Measurements from ENCODE around the gene LDLRAD4.

Gene LDLRAD4

DNA sequence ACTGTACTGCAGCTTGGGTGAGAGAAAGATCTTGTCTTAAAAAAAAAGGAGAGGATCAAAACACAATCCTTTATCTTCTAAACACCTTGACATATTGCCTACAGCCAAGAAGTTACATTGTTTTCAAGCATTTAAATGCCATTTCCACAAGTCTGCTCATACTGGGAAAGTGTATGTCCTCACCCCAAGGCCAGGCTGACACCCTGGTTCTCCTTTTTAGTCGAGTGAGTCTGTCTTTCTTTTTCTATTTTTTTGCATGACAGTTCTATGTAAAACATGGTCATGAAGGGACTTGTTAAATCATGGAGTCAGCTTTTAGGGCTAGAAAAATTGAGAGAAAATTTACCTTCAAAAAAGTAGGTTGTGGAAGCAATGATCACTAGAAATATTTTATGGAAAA lies 274.5 kb downstream of the LDLRAD4 start:
- TF ChIP-seq, protein P1, sequence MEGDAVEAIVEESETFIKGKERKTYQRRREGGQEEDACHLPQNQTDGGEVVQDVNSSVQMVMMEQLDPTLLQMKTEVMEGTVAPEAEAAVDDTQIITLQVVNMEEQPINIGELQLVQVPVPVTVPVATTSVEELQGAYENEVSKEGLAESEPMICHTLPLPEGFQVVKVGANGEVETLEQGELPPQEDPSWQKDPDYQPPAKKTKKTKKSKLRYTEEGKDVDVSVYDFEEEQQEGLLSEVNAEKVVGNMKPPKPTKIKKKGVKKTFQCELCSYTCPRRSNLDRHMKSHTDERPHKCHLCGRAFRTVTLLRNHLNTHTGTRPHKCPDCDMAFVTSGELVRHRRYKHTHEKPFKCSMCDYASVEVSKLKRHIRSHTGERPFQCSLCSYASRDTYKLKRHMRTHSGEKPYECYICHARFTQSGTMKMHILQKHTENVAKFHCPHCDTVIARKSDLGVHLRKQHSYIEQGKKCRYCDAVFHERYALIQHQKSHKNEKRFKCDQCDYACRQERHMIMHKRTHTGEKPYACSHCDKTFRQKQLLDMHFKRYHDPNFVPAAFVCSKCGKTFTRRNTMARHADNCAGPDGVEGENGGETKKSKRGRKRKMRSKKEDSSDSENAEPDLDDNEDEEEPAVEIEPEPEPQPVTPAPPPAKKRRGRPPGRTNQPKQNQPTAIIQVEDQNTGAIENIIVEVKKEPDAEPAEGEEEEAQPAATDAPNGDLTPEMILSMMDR (IDR thresholded peaks at IDR 0.05; ENCODE audit: low read depth, low read length), result no peak
- H3K4me3 ChIP-seq (ENCODE audit: low read depth, low read length), result no peak overlapping the region

- TF ChIP-seq, protein P1 (IDR thresholded peaks at IDR 0.05; ENCODE audit: low read depth, low read length), result no peak
Observed at GRCh38 chr18:13493725-13494124, 275.2 kb downstream of the LDLRAD4 start.

DNA sequence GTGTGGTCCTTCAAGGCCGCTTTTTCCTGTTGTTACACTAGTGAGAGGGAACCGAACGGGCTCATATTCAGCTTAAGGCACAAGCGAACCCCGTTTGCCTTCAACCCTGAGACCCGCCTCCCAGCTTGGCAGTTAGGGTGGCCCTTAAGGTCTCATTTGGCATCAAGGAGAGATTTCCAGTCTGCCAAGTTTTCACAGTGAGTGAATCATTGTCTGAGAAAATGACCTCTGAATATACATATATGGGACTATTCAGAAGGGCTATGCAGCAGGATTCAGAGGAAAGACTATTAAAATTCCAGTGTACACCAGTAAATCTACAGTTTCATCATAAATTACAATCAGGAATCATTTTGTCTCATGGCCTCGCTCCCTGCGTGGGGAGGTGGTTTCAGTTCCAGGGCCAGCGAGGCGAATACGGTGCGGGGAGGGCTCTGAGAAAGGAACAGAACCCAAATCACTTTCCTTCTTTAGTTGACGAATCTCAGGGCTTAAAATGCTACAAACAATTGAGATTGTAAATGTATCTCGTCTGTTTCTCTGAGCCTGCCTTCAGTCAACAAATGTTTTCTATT lies 276.4 kb downstream of the LDLRAD4 start:
- TF ChIP-seq, protein P1 (IDR thresholded peaks at IDR 0.05; ENCODE audit: low read depth, low read length), result no peak

More at GRCh38 chr18:13493725-13494124, 275.2 kb downstream of the LDLRAD4 start:
- H3K4me3 ChIP-seq (ENCODE audit: low read depth, low read length), result no peak overlapping the region

DNA sequence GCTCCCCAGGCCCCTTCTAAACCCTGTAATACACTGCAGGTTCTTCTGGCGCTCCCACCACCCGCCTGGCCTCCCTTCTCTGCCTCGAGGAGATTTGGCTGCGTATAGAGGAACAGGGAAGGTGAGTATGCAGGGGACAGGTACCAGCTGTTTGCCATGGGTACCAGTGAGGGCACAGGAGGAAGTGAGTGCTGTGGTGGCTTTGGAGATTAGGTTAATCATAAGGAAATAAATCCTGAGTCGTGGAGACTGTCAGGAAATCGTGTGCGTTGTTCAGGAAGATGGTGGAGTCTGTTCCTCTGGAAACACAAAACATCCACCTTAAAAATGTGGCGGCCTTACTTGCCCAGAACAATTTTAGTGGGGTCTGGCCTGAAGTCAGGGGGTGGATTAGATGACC lies 277.4 kb downstream of the LDLRAD4 start:
- TF ChIP-seq, protein P1 (IDR thresholded peaks at IDR 0.05; ENCODE audit: low read depth, low read length), result no peak
- H3K4me3 ChIP-seq (ENCODE audit: low read depth, low read length), result no peak overlapping the region

More for the DNA sequence above, 276.4 kb downstream of the LDLRAD4 start:
- H3K4me3 ChIP-seq (ENCODE audit: low read depth, low read length), result no peak overlapping the region

DNA sequence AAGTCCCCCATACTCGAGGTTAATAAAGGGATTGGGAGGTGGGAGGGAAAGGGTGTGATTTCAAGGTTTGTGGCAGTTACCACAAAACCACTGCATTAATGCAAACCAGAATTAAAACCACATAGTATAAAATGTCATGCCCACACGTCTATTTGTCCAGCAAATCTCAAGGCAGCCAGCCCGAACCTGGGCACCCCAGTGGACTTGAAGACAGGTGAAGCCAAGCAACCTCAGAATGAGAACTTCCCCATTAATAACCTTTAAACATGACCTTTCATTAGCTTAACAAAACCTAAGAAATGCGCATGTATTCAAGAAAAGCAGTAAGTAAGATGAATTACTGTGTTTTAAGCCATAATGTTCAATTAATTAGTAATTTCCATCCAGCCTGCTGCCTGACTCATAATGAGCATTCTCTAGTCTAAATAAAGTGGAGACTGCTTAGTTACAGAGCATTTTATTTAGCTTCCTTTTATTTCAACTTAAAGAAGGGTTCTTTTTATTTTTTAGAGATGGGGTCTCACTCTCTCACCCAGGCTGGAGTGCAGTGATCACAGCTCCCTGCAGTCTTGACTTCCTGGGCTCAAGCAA lies 278.2 kb downstream of the LDLRAD4 start:
- no peak overlapping the region for H3K4me3 ChIP-seq (ENCODE audit: low read depth, low read length)
- TF ChIP-seq, protein P1 (IDR thresholded peaks at IDR 0.05; ENCODE audit: low read depth, low read length), result no peak

DNA sequence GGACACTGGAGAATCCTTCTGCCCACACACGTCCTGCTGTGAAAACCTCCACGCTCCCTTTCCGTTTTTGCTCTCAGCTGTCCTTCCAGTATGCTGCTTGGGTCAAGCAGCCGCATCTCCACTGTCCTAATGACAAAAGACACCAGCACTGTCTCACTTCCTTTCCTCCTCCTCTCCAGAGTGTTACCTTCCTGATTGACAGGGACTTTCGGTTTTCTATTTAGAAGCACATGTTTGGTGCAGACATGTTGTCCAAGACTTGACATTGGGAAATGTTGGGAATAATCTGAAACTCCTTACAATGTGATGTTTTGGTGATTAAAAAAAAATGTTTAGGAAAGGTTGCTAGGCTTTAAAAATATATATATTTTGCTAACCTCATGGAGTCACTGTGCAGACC lies 281.2 kb downstream of the LDLRAD4 start:
- H3K4me3 ChIP-seq (ENCODE audit: low read depth, low read length), result no peak overlapping the region
- TF ChIP-seq, protein P1 (IDR thresholded peaks at IDR 0.05; ENCODE audit: low read depth, low read length), result no peak

- H3K4me3 ChIP-seq (ENCODE audit: low read depth, low read length), result no peak overlapping the region
- TF ChIP-seq, protein P1 (IDR thresholded peaks at IDR 0.05; ENCODE audit: low read depth, low read length), result no peak
Observed at GRCh38 chr18:13500227-13500865, 281.8 kb downstream of the LDLRAD4 start.
